Activated CD4-positive, alpha-beta T cell treated with anti-CD3 and anti-CD28 coated beads for 24 hours (primary cell): ENCODE results near the gene NFKBIE.

ENCODE experiments used
- DNase-seq, 2 donors: peaks; one replicate each; pipeline ENCODE4 v3.0.0-alpha.2; 2020; ENCODE audit warnings: low read depth in 2 of 2

Gene NFKBIE

DNA sequence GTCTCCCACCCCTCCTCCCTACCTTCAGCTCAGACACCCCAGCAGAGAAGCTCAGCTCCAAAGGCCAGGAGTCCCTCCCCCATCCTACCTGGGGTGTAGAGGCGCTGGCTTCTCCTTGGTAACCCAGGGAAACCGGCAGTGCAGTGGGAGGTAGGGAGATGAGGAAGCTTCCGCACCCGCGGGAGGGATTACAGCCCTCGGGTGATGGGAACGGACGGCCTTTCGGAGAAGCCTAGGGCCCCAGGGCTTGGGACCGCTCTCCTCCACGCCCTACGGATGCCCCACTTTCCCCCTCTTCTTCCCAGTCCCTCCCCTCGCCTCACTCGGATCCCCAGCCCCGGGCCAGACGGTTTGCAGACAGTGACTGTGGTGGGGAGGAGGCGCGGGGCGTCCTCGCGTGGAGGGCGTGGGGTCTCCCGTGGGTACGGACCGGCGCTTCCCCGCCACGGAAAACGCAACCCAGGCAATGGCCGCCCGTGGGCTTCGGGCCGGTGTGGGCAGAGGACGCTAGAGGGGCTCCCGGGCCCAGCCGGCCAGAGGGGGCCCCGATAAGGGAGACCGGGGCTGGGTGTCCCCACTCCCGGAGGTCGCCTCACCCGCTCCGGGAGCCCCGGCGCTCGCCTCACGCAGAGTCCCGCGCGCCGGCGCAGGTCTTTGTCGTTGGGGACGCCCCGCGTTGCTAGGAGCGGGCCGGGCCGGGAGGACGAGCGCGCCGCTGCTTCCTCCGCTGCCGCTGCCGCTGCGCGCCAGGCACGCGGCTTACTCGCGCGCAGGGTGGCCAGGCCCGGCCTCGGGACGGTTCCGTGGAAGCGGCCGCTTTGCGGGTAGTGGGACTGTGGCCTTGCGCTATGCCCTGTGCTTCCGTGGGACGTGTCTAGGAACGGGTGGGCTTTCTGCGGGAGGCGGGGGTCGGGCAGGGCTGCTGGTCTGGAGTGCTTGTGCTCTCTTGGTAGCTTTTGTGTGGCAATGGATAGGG, 32.0 kb upstream of the NFKBIE start:
- DNase-seq, result peak; percentile 29 to 55

DNA sequence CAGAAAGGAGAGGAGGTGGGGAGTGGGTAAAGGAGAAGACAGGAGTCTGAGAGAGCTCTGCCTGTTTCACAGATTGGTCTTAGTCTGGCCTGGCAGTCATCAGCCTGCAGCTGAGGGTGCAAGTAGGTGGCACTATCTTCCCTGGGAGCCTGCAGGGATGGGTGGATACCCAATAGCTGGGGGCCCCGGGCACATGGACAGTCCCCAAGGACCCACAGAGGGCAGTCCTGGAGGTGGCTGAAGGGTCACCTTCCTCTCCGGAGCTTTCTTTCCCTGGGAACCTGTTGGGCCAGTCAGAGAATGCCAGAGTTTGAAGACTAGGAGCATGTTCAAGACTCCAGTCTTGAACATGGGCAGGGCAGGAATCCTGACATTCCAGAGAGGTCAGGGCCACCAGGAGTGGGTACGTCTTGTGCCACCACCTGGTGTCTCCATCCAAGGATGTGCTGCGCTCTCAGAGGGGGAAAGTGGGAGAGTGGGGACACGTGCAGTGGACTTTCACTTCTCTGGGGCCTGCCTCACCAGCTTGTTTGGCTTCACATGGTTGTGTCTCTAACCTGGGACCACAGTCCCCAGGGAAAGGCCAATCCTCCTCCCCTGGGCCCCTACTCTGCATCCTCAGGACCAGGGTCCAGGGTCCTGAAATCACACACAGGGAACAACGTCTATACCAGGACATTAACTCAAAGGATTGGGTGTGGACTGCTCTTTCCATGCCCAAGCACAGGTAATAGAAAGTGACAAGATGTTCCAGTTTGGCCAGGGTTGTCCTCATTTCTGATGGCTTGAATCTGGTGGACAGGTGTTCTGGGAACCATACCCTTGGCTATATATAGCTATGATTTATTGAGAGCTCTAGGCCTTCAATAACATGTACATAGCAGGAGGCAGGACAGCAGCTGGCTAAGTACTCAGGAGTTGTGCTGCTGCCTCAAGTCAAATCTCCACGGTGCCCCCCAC, 29.8 kb upstream of the NFKBIE start:
- no peak for DNase-seq

DNA sequence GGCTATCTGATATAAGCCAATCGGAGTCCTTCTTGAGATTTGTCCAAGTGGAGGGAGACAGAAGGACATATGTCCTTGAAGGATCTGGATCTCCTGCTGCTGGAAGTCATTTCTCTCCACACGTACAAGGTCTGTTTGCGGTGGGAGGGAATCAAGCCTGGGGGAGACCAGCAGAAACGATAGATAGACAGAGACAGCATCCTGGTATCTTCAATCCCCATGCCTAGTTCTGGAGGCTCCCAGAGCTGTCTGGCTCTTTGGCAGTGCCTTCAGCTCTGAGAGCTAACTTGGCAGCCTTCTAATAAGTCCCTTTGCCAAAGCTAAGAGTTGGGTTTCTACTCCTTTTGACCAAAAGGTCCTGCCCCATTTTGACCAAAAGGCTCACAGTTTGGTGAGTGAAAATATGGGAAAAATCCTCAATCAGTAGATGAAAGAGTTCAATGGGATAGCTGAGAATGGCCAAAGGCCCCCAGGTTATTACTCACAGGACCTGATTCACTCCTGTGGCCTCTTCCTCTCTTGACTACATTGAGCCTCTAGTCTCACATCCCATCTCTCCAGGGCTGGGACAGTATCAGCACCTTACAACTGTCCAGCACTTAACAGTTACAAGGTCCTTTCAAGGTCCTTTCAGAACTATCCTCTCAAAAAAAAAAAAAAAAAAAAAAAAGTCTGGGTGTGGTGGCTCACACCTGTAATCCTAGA, 27.5 kb upstream of the NFKBIE start:
- DNase-seq, result no peak

DNA sequence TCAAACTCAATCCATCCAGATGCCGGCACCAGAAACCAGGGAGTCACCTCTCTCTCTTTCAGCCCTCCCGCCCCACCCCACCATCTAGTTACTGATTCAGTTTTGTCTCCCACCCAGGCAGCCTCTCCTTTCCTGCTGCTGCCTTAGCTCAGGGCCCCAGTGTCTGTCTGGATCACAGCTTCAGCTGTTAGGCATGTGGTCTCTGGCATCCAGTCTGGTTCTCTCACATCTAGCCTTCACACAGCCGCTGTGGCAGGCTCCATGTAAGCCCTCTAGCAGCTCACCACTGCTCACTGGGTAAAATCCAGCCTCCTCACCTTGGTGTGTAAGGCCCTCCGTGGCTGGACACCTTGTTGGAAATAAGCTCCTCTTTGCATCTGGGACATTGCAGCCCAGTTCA, 26.5 kb upstream of the NFKBIE start:
- DNase-seq, result no peak

DNA sequence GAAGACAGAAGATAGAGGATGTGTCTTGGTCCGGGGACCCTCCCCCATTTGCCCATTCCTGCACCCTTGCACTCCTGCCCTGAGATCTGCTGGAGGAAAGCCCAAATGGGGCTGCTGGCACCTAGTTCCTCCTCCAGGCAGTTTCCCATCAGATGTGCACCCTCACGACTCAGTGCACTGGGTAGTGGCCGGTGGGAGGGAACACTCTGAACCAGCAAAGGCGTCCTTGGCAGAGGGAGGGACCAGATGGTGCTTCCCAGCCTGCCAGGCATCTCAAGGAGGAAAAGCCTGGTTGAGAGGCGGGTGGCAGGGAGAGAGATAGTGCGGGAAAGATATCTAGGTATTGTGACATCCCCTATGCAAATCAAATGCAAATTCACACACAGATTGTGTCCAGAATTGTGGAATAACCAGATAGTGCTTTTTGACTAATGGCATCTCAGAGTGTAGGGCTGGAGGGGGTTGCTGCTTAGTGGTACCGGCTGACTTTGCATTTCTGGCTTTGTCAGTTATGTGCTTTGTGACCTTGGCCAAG, 24.4 kb upstream of the NFKBIE start:
- DNase-seq, result no peak

DNA sequence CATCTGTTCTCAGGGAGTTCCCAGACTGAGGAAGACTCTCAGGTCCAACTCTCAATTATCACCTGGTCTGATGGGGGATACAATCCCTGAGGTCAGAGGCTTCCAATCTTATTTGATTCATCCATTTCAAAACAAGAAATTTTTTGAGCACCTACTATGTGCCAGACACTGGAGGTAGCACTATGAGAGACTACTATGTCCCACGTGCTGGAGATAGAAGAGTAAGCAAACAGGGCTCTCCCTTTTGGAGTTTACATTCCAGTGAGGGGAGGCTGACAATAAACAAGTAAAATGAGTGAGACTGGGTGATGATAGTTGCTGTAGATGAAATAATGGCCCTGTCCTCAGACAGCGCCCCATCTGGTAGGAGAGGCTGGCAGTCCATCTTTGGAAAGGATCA, 21.4 kb upstream of the NFKBIE start:
- DNase-seq, result no peak

DNA sequence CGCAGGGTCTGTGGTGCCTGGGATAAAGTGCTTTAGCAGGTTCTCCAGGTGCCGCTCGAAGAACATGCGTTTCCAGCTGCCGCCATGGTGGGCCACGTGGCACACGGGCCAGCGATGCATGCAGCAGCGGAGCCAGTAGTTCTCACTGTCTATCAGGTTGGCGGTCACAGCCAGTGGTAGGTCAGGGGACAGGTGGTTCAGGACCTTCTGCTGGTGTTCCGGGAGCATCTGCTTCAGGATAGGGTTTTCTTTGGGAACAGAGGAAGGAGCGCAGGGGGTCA, 20.9 kb upstream of the NFKBIE start:
- no peak for DNase-seq

DNA sequence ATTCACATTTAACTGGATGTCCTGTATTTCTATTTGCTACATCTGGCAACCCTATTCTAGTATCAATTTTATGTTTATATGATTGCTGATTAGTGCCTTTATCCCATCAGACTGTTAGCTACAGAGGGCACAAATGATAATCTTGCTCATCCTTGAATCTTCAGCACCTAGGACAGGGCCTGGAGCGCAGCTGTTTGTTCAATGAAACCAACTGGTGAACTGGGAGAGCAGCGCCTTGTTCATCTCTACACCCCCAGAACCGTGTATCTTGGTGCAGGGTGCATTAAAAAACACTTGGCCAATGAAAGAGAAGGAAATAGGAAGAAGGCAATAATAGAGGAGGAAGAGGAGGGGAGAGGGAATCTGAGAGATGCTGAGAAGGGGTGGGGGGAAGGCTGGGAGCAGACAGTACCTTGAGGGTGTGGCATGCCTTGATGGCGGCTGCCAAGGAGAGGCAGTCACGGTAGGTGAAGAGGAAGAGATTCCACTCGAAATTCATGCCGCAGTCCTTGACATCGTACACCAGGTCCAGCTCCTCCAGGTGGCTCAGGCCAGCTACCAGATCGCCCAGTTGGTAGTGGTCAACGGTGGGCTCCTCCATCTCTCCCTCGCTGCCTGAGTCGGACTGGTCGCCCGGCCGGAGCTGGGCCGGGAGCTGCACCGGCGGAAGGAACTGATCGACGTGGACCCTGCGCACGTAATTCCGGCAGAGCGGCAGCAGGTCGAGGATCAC, 20.4 kb upstream of the NFKBIE start:
- DNase-seq, result no peak

DNA sequence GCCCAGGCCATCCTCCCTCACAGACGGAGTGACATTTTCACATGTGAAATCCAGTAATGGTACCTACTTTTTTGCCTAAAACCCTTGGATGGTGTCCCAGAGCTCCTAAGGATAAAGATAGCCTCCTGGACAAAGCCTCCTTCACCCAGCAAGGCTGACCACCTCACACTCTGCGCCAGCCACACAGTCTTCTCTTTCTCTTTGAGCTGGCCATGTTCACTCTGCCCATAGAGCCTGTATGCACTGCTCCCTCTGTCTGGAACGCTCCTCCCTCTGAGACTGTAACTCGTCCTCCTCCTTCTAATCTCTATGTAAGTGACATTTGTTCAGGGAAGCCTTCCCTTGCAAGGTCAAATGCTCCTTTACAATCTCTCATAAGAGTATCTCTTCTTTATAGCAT, 19.5 kb upstream of the NFKBIE start:
- DNase-seq, result no peak

DNA sequence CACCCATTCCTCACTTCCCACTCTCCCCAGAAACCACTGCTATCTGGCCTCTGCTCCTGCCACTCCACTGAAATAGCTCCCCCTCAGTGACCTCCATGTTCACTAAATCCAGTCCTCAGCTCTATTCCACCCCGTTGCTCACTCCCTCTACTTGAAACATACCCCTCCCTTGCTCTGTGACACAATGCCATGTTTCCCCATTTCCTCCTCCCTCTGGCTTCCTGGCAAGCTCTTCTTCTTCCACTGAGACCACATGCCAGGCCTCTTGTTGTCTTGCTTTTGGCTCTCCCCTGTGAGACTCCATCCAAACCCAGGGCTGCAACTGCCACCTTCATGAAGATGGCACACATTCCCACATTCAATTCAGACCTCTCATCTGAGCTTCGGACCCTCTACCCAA, 18.8 kb upstream of the NFKBIE start:
- no peak for DNase-seq

DNA sequence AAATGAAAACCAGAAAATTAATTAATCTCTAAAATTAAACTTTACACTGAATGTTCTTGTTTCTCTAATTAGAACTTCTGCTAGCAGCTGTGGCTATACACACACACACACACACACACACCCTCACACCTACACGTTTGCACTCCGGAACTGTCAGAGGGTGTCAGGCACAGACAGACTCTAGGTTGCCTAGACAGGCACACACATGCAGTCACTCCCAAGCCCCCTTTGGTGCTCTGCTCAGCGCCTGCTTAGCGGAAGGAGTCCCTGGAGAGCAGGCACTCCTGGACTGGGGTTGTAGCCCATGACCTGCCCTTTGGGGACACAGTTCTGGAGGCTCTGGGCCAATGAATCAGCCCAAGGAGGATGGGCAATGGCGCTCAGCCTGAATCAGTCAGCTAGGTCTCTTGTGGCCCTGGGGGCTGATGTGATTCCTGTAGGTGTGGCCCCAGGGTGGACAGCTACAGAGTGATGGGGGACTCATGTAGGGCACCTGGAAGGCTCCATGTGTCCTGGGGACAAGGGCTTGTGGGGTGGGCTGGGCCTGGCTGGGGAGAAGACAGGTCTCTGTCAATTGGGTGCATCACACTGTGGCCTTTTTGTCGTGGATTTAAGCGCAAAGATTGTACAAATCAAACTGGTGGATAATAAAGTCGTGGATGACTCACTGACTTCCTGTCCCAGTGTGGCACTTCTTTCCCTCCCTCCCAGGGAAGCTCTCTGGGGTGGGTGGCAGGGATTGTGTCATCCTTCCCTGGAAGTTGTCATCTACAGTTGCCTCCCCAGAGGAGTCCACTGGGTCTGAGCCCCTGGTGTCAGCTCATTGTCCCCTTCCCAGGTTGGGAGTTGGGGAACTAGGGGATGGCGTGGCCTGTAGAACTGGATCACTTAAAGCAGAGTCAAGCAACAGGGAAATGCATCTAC, 13.7 kb upstream of the NFKBIE start:
- no peak for DNase-seq

DNA sequence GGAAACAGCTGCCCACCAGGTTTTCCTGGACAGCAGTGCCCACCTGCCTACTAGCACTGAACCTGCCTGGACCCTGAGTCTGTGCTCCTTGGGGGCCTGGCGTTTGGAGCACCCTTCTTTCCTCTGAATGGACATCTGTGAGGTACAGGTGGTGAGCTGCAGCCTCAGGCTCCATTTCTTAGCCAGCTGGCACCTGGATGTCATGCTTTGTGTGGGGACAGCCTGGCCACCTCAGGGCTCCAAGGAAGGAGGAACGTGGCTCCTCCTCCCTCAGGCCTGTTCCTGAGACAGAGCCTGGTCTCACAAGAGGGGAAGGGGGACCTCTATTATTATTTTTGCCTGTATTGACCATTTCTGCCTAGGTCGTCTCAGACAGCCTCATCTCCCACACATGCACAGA, 13.0 kb upstream of the NFKBIE start:
- no peak for DNase-seq

DNA sequence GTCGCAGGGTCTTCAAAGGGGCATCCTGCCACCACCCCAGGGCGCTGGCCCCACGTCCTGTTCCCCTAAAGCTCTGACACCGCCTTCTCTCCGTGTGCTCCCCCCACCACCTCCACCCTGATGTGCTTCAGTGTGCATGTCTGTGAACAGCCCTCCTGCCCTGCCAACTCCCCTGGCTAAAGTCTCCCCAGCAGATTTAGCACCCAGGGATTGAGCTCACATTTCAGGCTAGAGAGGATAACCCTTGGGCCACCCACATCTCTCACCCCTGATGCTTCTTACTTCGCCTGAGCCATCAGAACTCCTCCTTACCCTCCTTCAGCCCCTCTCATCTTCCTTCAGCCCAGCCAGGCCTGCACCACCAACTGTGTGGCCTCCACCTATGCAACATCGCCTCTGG, 12.4 kb upstream of the NFKBIE start:
- DNase-seq, result no peak

DNA sequence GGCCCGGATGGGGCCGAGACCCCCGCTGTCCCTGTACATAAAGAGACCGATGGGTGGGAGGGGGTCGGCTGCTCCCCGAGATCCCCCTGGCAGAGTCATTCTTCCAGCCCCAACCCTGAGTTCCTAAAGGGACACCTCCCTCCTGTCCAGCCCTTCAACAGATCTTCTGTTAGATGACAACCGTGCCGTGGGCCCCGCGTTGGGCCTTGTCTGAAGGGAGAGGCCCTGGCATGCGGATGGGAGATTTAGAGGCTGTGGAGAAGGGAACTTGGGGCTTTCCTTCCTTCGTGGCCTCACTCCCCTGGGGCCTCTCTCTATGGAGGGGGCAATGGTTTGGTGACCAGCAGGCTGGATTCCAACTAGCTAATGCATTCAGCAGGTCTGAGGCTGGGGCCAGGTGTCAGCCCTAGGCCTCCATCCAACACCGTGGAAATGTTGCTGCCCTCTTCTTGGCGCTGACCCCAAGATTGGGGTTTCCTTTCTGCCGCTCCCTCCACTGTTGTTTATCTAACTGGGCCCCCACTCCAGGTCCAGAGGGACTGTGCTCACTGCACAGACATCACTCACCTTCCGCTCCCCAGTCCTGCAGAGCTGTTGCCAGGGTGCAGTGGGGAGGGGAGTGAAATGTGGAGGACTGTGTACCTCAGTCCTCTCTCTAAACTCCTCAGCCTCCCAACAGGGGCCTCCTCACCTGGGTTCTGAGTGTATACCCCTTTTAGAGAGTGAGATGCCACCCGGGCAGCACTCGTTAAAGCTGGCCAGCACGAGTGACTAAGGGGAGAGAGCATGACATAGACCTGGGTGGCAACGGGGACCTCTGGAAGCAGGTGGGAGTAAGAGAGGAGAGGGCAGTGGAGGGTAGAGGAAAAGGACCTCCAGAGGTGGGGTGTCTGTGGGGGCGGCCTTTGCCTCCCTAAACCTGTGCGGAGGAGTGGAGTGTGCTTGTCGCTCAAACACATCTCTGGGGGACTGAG, 11.6 kb upstream of the NFKBIE start:
- DNase-seq, result no peak

DNA sequence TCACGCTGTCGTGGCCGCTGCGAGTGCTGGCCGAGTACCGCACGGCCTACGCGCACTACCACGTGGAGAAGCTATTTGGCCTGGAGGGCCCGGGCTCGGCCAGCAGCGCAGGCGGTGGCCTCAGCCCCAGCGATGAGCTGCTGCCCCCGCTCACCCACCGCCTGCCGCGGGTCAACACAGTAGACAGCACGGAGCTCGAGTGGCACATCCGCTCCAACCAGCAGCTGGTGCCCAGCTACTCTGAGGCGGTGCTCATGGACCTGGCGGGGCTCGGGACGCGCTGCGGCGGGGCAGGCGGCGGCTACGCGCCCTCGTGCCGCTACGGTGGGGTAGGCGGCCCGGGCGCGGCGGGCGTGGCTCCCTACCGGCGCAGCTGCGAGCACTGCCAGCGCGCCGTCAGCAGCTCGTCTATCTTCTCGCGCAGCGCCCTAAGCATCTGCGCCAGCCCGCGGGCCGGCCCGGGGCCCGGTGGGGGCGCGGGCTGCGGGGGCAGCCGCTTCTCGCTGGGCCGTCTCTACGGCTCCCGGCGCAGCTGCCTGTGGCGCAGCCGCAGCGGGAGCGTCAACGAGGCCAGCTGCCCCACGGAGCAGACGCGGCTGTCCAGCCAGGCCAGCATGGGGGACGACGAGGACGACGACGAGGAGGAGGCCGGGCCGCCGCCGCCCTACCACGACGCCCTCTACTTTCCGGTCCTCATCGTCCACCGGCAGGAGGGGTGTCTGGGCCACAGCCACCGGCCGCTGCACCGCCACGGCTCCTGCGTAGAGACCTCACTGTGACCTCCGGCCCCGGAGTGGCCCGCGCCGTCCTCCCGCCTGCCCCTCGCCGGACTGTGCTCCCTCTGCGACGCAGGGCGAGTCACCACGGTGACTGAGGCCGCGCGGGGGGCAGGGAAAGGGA, 10.6 kb upstream of the NFKBIE start:
- DNase-seq, result no peak

DNA sequence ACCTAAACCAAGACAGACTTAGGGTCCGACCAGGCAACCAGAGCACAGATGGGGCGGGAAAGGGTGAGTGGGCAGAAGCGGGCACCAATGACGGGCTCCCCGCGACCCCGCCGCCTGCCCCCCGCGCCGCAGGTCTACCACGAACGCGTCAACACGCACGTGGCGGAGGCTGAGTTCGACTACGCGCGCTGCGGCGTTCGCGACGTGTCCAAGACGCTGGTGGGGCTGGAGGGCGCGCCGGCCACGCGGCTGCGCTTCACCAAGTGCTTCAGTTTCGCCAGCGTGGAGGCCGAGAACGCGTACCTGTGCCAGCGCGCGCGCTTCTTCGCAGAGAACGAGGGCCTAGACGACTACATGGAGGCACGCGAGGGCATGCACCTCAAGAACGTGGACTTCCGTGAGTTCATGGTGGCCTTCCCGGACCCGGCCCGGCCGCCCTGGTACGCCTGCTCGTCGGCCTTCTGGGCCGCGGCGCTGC, 10.0 kb upstream of the NFKBIE start:
- no peak for DNase-seq

DNA sequence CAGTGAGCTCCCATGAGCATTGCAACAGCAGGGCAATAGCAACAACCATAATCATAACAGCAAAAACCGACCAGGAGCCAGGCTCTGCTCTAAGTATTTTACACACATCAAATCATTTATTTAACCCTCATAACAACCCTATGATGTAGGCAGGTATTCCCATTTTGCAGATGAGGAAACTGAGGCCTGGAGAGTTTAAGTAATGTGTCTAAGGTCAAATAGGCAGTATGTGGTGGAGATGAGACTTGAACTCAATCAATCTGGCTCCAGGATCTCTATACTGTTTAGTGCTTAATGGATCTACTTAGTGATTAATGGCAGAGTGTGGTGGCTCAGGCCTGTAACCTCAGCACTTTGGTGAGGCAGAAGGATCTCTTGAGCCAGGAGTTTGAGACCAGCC, 8.3 kb upstream of the NFKBIE start:
- DNase-seq, result no peak
